ENCODE results near the gene D2HGDH. TPM values are rescaled to one million over a fixed set of nuclear protein-coding genes. Genes with fewer than 3 reads are reported as not detected.

Gene D2HGDH
- total RNA-seq, 4 donors from 2014 or later: 12.5 to 21.8 (median 13.3) TPM

GRCh38 chr2:241796610-241797138, 62.2 kb downstream of the D2HGDH start:
- Histone ChIP-seq H3K9me3 (no peaks in the 10 kb centered on the region), H3K4me3 (no peak overlapping the region), H3K4me1 (no peaks in the 10 kb centered on the region), H3K27ac (no peak overlapping the region), H3K36me3 (no peaks in the 10 kb centered on the region), H3K27me3 (peaks cover 48% of the 10 kb centered on the region)
- ATAC-seq: no peak
- TF ChIP-seq POLR2A (IDR thresholded peaks at IDR 0.05) (no peak), CTCF (IDR thresholded peaks at IDR 0.05) (no peak), POLR2AphosphoS5 (IDR thresholded peaks at IDR 0.05) (no peak), EP300 (IDR thresholded peaks at IDR 0.05) (no peak)
- WGBS, 2 donors (ENCODE audit: low coverage in 1 of 2): 100% methylated on average over 2 of the region's 13 CpGs; no CpG with 5 or more reads in 1 of the 2 donors

- Histone ChIP-seq H3K9me3 (no peaks in the 10 kb centered on the region), H3K4me3 (no peak overlapping the region), H3K4me1 (no peaks in the 10 kb centered on the region), H3K27ac (no peak overlapping the region), H3K27me3 (peaks cover 57% of the 10 kb centered on the region), H3K36me3 (no peaks in the 10 kb centered on the region)
- no peak for TF ChIP-seq POLR2AphosphoS5 (IDR thresholded peaks at IDR 0.05)
- TF ChIP-seq POLR2A (IDR thresholded peaks at IDR 0.05): no peak
- no peak for TF ChIP-seq EP300 (IDR thresholded peaks at IDR 0.05)
- TF ChIP-seq CTCF (IDR thresholded peaks at IDR 0.05): no peak
- WGBS, 2 donors (ENCODE audit: low coverage in 1 of 2): 73% methylated on average over 4 of the region's 19 CpGs; no CpG with 5 or more reads in 1 of the 2 donors
- ATAC-seq: no peak
Observed at GRCh38 chr2:241797441-241798080, 63.1 kb downstream of the D2HGDH start.

GRCh38 chr2:241798081-241798630, 63.7 kb downstream of the D2HGDH start:
- Histone ChIP-seq H3K9me3 (no peaks in the 10 kb centered on the region), H3K4me3 (no peak overlapping the region), H3K4me1 (peaks cover 0 to 4% (median under 1%) of the 10 kb centered on the region in 3 donors), H3K27ac (no peak overlapping the region), H3K36me3 (no peaks in the 10 kb centered on the region), H3K27me3 (peaks cover 63% of the 10 kb centered on the region)
- no peak for ATAC-seq
- no CpG with 5 or more reads among the region's 14 CpGs for WGBS, 2 donors (ENCODE audit: low coverage in 1 of 2)
- TF ChIP-seq EP300 (IDR thresholded peaks at IDR 0.05) (no peak), POLR2AphosphoS5 (IDR thresholded peaks at IDR 0.05) (no peak), POLR2A (IDR thresholded peaks at IDR 0.05) (no peak), CTCF (IDR thresholded peaks at IDR 0.05) (no peak)

GRCh38 chr2:241798631-241799521, 64.4 kb downstream of the D2HGDH start:
- Histone ChIP-seq H3K27me3 (peaks cover 70% of the 10 kb centered on the region), H3K9me3 (no peaks in the 10 kb centered on the region), H3K4me1 (peaks cover 0 to 11% (median 7%) of the 10 kb centered on the region in 3 donors), H3K36me3 (no peaks in the 10 kb centered on the region), H3K27ac (no peak overlapping the region), H3K4me3 (no peak overlapping the region)
- TF ChIP-seq EP300 (IDR thresholded peaks at IDR 0.05) (no peak), POLR2AphosphoS5 (IDR thresholded peaks at IDR 0.05) (no peak), POLR2A (IDR thresholded peaks at IDR 0.05) (no peak), CTCF (IDR thresholded peaks at IDR 0.05) (no peak)
- no CpG with 5 or more reads among the region's 21 CpGs for WGBS, 2 donors (ENCODE audit: low coverage in 1 of 2)
- no peak for ATAC-seq
